Measurements from ENCODE around the gene CIT.

Gene CIT

GRCh38 chr12:119681728-119682638 is 195.1 kb downstream of the CIT start:
- no peak for FAIRE-seq
- TF ChIP-seq CTCF (IDR thresholded peaks at IDR 0.05; ENCODE audit: insufficient read depth, missing control alignments) = no peak
- no peak for DNase-seq (ENCODE audit: insufficient read length, low spot score)

- TF ChIP-seq CTCF (IDR thresholded peaks at IDR 0.05; ENCODE audit: insufficient read depth, missing control alignments) = no peak
- no peak for FAIRE-seq
- DNase-seq (ENCODE audit: insufficient read length, low spot score) = no peak
Observed at GRCh38 chr12:119681111-119681510, 196.0 kb downstream of the CIT start.

- no peak for DNase-seq (ENCODE audit: insufficient read length, low spot score)
- no peak for FAIRE-seq
- TF ChIP-seq CTCF (IDR thresholded peaks at IDR 0.05; ENCODE audit: insufficient read depth, missing control alignments) = no peak
Observed at GRCh38 chr12:119679490-119679889, 197.6 kb downstream of the CIT start.

GRCh38 chr12:119679081-119679480 is 198.0 kb downstream of the CIT start:
- FAIRE-seq (no peak), DNase-seq (ENCODE audit: insufficient read length, low spot score) (no peak)
- TF ChIP-seq CTCF (IDR thresholded peaks at IDR 0.05; ENCODE audit: insufficient read depth, missing control alignments) = no peak

GRCh38 chr12:119678459-119678858 is 198.7 kb downstream of the CIT start:
- FAIRE-seq (no peak), DNase-seq (ENCODE audit: insufficient read length, low spot score) (no peak)
- TF ChIP-seq CTCF (IDR thresholded peaks at IDR 0.05; ENCODE audit: insufficient read depth, missing control alignments) = no peak

GRCh38 chr12:119676573-119676972 is 200.5 kb downstream of the CIT start:
- no peak for TF ChIP-seq CTCF (IDR thresholded peaks at IDR 0.05; ENCODE audit: insufficient read depth, missing control alignments)
- DNase-seq (ENCODE audit: insufficient read length, low spot score) = no peak
- no peak for FAIRE-seq

GRCh38 chr12:119676022-119676421 is 201.1 kb downstream of the CIT start:
- no peak for FAIRE-seq
- TF ChIP-seq CTCF (IDR thresholded peaks at IDR 0.05; ENCODE audit: insufficient read depth, missing control alignments) = no peak
- no peak for DNase-seq (ENCODE audit: insufficient read length, low spot score)
